Measurements from ENCODE around the gene SLC66A2. TPM values are rescaled to one million over a fixed set of nuclear protein-coding genes. Genes with fewer than 3 reads are reported as not detected.

Gene SLC66A2
- total RNA-seq, 1 donor from 2014 or later = 31.6 TPM

- TF ChIP-seq CTCF (IDR thresholded peaks at IDR 0.05; ENCODE audit: unreplicated experiment) = no peak
- Mint-ChIP-seq H3K36me3 (ENCODE audit: insufficient read depth) (peaks cover 44% of the 10 kb centered on the region), H3K27ac (no peak overlapping the region), H3K27me3 (no peaks in the 10 kb centered on the region), H3K4me1 (ENCODE audit: low read depth) (peaks cover 15% of the 10 kb centered on the region), H3K4me3 (ENCODE audit: low read depth) (no peak overlapping the region), H3K9me3 (ENCODE audit: low read depth) (no peaks in the 10 kb centered on the region)
- no peak for DNase-seq (ENCODE audit: low spot score, unreplicated experiment)
Measured at GRCh38 chr18:79939096-79939495, 12.4 kb downstream of the SLC66A2 start.

GRCh38 chr18:79938196-79938595 lies 13.3 kb downstream of the SLC66A2 start:
- Mint-ChIP-seq H3K36me3 (ENCODE audit: insufficient read depth) (peaks cover 48% of the 10 kb centered on the region), H3K27ac (no peak overlapping the region), H3K4me3 (ENCODE audit: low read depth) (no peak overlapping the region), H3K4me1 (ENCODE audit: low read depth) (peaks cover 20% of the 10 kb centered on the region), H3K9me3 (ENCODE audit: low read depth) (peaks cover 2% of the 10 kb centered on the region), H3K27me3 (no peaks in the 10 kb centered on the region)
- no peak for TF ChIP-seq CTCF (IDR thresholded peaks at IDR 0.05; ENCODE audit: unreplicated experiment)
- DNase-seq (ENCODE audit: low spot score, unreplicated experiment) = no peak

GRCh38 chr18:79937103-79937860 lies 14.2 kb downstream of the SLC66A2 start:
- H3K36me3 Mint-ChIP-seq (ENCODE audit: insufficient read depth) = peaks cover 52% of the 10 kb centered on the region

GRCh38 chr18:79936641-79937040 lies 14.8 kb downstream of the SLC66A2 start:
- no peaks in the 10 kb centered on the region for H3K27me3 Mint-ChIP-seq
- H3K4me1 Mint-ChIP-seq (ENCODE audit: low read depth) = peaks cover 17% of the 10 kb centered on the region
- DNase-seq (ENCODE audit: low spot score, unreplicated experiment) = no peak
- TF ChIP-seq CTCF (IDR thresholded peaks at IDR 0.05; ENCODE audit: unreplicated experiment) = no peak
- no peak overlapping the region for H3K27ac Mint-ChIP-seq
- H3K9me3 Mint-ChIP-seq (ENCODE audit: low read depth) = peaks cover 13% of the 10 kb centered on the region
- peaks cover 51% of the 10 kb centered on the region for H3K36me3 Mint-ChIP-seq (ENCODE audit: insufficient read depth)
- no peak overlapping the region for H3K4me3 Mint-ChIP-seq (ENCODE audit: low read depth)

More at GRCh38 chr18:79937103-79937860, 14.2 kb downstream of the SLC66A2 start:
- Mint-ChIP-seq H3K4me1 (ENCODE audit: low read depth) (peaks cover 17% of the 10 kb centered on the region), H3K27me3 (no peaks in the 10 kb centered on the region), H3K4me3 (ENCODE audit: low read depth) (no peak overlapping the region), H3K27ac (no peak overlapping the region), H3K9me3 (ENCODE audit: low read depth) (peaks cover 10% of the 10 kb centered on the region)
- no peak for DNase-seq (ENCODE audit: low spot score, unreplicated experiment)
- TF ChIP-seq CTCF (IDR thresholded peaks at IDR 0.05; ENCODE audit: unreplicated experiment) = no peak

- peaks cover 17% of the 10 kb centered on the region for H3K4me1 Mint-ChIP-seq (ENCODE audit: low read depth)
- H3K4me3 Mint-ChIP-seq (ENCODE audit: low read depth) = no peak overlapping the region
- peaks cover 56% of the 10 kb centered on the region for H3K36me3 Mint-ChIP-seq (ENCODE audit: insufficient read depth)
- no peaks in the 10 kb centered on the region for H3K27me3 Mint-ChIP-seq
- H3K27ac Mint-ChIP-seq = no peak overlapping the region
- no peak for TF ChIP-seq CTCF (IDR thresholded peaks at IDR 0.05; ENCODE audit: unreplicated experiment)
- peaks cover 19% of the 10 kb centered on the region for H3K9me3 Mint-ChIP-seq (ENCODE audit: low read depth)
- no peak for DNase-seq (ENCODE audit: low spot score, unreplicated experiment)
Measured at GRCh38 chr18:79935925-79936324, 15.5 kb downstream of the SLC66A2 start.
